Peyer's patch (tissue), 4 donors: Measurements from ENCODE around the gene RASSF9.

ENCODE experiments used
- CTCF ChIP-seq, 6 experiments: fragments of 450-650 bp in 4 of 6; fragments of 200-600 bp in 2 of 6; sonication (generic) in 1 of 6; IDR thresholded peaks; one replicate each; pipeline ENCODE4 v1.5.1; 2017 to 2019; ENCODE audit warnings: antibody characterized with exemption in 6 of 6, mild to moderate bottlenecking in 3 of 6, moderate library complexity in 1 of 6
- POLR2A ChIP-seq, 2 donors: fragments of 450-650 bp; IDR thresholded peaks; one replicate each; pipeline ENCODE4 v1.5.1; 2017; ENCODE audit warnings: antibody characterized with exemption in 2 of 2, mild to moderate bottlenecking in 2 of 2, moderate library complexity in 2 of 2

GRCh38 chr12:85814741-85815140 is 21.5 kb downstream of the RASSF9 start:
- TF ChIP-seq POLR2A (IDR thresholded peaks at IDR 0.05) (no peak), CTCF (IDR thresholded peaks at IDR 0.05) (no peak)
